ENCODE results near the gene HENMT1.

Gene HENMT1

DNA sequence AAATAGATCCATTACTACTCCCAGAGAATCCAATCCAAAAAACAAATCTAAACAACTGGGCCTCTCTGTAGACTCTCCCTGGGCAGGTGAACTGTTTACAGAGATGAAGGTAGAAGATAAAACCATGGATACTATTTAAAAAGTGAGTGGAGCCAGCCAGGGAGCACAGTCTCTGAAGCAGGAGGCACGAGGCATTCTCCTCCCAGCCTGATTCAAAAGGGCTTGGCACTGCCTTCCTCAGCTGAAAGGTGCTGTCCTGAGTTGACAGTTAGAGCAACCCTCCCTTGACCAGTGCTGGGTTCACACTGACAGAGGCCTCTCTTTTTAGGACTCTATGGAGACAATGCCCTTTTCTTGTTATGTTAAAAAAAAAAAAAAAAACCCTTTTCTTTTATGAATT lies 36.8 kb downstream of the HENMT1 start:
- DNase-seq = no peak

DNA sequence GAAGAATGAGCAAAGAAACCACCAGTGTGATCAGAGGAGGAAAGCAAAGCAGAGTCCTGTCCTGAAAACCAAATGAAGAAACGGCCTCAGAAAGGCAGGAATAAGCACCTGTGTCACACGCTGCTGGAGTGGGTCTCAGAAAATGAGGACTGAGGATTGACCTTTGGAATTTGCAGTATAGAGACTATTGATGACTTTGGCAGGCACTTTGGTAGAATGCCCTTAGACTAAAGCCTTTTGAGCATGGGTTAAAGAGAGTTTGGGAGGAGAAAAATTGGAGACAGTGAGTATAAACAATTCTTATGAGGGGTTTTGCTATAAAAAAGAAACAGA lies 43.2 kb downstream of the HENMT1 start:
- no peak for DNase-seq

DNA sequence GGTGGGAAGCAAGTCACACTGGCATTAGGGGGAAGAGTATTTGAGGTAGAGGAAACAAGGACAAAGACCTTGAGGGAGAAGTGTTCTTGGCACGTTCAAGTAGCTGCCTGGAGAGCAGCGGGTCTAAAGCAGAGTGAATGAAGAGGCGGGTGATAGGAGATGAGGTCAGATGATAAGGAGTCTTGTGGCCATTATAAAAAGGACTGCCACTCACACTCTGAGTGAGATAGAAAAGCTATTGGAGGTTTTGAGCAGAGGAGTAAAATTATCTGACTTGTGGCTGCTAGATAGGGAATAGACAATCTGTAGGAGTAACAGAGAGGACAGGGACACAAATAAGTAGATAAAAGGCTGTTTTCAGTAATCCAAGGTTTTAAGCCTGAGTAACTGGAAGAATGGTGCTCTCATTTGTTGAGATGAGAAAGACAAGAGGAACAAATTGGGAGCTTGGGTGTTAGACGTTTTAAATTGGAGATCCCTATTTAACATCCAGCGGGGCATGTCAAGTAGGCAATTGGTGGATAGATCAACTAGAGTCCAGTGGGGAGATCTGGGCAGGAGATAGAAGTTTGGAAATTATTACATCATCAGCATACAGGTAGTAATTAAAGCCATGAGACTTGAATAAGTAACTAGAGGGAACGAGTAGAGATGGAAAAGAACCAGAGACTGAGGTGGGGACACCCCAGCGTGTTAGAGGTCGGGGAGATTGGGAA lies 43.7 kb downstream of the HENMT1 start:
- DNase-seq = no peak

DNA sequence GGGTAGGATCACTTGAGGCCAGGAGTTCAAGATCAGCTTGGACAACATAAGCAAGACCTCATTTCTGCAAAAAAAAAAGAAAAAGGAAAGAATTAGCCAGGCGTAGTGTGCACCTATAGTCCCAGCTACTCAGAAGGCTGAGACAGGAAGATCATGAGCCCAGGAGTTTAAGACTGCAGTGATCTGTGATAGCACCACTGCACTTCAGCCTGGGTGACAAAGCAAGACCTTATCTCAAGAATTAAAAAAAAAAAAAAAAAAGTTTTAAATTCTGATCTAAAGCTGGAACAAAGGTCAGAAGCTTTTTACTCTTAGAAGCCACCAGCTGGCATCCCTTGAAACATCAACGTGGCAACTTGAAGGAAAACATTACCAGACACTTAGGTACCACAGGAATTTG lies 45.3 kb downstream of the HENMT1 start:
- DNase-seq = no peak

DNA sequence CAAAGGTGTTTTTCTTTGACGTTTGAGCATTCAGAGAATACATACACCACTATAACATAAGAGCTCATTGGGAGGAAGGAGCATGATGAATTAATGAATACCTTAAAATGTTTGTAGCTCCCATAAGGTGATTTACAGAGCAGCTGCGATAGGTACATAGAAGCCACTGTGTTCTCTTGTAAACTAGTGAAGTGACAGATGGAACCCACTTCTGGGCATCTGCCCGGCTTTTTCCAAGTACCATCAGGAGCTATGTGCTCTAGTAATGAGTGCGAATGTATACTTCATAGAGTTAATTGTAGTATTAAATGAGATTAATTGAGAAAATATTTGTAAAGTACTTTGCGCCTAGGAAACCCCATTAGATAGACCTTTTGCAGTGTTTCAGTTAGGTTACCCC lies 48.4 kb downstream of the HENMT1 start:
- DNase-seq = no peak

DNA sequence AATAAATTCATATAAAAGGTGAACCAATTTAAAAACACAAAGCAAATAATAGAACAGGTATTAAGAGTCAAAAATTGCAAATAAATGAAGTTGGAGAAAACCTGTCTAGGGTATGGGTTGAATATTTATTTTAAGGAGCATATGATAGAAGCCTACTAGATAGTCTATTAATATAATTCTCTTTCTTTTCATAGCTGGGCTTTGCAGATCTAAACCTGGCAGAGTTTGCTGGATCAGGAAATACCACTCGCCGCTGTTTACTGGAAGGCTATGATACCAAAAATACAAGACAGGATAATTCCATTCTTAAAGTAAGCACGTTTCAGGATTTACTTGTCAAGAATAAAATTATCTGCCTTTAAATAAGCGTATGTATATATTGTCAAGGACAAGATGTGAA lies 48.9 kb downstream of the HENMT1 start:
- DNase-seq = no peak

DNA sequence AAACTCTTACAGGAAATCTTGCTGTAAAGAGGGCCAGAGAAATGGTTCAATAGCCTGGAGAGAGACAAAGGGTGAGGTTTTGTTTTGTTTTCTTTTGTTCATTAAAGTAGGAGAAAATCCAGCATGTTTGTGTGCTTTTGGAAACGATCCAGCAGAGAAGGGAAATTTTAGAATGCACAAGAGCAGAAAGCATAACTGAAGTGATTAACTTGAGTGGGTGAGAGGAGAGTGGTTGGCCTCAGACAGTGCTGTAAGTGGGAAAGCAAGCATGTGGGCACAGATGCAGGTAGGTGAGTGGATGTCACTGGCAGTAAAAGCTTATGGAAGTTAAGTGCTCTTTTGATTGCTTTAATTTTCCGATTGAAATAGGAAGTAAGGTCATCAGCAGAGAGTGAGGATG lies 50.8 kb downstream of the HENMT1 start:
- DNase-seq = peak; percentile 67

DNA sequence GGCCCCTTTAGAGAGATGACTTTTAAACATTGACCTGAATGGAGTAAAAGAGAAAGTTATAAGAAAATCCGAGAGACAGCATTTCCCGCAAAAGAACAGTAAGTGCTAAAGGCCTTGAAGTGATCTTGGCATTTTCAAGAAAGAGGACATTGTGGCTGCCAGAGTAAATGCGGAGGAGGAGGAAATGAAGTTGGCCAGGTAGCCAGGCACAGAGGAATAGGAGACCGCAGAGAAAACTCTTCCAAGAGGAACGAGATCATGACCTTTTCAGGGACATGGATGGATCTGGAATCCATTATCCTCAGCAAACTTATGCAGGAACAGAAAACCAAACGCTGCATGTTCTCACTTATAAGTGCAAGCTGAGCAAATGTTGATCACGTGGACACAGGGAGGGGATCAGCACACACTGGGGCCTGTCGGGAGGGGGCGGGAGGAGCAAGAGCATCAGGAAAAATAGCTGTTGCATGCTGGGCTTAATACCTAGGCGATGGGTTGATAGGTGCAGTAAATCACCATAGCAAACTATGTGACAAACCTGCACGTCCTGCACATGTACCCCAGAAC lies 51.3 kb downstream of the HENMT1 start:
- DNase-seq = peak; percentile 59

DNA sequence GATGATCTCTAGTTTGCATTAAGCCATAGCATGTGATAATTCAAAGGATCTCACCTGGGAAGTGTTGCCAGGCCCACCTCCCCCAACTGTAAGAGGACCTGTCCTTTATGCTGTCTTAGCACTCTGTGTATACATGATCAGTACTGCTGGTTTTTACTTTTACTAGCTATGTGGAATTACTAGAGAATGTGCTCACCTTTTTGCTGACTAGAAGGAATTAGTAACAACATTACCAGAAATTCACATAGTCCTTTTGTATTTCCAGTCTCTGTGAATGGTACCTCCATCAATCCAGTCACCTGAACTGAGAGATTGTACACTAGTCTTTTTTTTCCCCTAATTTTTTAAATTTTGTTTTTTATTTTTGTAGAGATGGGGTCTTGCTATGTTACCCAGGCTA lies 54.4 kb downstream of the HENMT1 start:
- no peak for DNase-seq

DNA sequence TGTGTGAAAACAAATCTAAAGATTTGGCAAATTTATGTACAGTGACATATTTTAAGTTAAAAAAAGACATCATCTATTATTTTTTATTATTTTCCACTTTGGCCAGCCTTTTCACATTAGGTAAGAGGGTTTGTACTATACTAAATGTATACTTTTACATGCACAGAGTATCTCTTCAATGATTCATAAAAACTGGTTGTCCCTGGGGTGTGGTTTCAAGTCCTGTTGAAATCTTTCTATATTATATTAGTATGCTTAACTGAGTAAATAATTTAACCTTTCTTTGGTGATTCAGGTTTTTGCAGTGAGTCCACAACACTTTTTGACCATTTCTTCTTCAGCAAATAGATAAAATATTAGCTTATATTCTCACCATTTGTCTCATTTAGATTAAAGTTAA lies 55.3 kb downstream of the HENMT1 start:
- DNase-seq = no peak

DNA sequence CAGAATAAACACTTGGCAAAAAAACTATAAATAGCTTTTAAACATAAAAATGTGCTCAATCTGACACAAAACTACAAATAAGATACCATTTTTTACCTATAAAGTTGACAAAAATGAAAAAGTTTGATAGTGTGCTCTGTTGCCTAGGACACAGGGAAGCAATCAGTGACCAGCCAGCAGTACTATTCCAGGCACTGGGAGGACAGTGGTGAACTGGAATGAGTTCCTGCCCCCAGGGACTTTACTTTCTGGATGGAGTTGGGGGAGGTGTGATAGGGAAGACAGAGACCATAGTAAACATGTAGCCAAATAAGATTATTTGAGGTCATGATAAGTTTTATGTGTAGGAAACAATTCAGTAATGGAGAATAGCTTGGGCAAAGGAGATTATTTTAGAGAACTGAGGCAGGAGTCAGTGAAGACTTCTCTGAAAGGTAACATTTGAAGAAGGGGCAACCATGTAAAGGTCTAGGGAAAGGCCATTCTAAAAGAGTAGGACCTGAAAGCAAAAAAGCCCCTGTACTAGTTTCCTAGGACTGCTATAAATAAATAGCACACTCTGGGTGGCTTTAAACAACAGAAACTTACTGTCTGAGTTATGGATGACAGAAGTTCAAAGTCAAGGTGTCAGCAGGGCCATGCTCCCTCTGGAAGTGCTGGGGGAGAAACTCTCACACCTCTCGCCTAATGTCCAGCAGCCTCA lies 59.0 kb downstream of the HENMT1 start:
- DNase-seq = no peak

DNA sequence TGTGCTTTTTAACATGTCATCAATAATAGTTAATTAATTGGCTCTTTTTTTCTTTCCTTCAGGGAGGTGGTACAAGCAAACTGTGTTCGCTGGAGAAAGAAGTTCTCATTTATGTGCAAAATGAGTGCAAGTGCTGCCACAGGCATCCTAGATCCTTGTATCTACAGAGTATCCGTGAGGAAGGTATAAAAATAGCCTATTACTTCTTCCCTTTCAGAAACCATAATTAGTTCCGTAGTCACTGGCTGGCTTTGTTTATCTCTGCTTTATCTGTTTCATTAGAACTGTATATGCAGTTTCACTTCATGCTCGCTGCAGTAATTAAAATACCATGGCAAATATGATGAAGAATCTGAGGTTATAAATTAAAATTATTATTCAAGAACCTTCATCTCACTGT lies 60.4 kb downstream of the HENMT1 start:
- DNase-seq = no peak

DNA sequence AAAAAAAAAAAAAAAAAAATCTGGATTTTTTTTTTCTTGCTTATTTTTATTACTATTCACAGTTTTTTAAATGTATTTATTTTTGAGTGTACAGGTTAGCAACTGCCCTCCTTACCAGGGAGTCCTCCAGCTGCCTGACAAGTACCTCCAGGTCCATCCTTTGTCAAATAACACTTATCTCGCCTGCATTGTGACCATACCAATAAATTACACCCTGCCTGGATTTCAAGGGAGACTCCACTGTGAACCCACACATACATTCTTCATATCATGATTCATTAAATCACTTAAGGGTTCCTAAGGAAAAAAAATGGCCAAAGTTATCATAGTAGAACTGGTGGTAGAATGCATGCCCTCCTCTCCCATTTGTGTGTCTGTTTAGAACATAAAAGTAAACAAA lies 62.6 kb downstream of the HENMT1 start:
- no peak for DNase-seq
